ENCODE results near the gene PRAMEF33. TPM values are rescaled to one million over a fixed set of nuclear protein-coding genes. Genes with fewer than 3 reads are reported as not detected.

The PRAMEF33 gene
- total RNA-seq: not detected in 2 replicates

GRCh38 chr1:13303239-13303638 lies at the start of gene PRAMEF33:
TSS of gene PRAMEF33 (plus strand) at chr1:13303539. CDS start at chr1:13305955, 2,416 bp downstream.

GRCh38 chr1:13253898-13254297 lies 49.4 kb upstream of the PRAMEF33 start, which contains the start of gene PRAMEF5:
TSS of gene PRAMEF5 (plus strand) at chr1:13254198. CDS start at chr1:13259269, 5,071 bp downstream.

GRCh38 chr1:13285037-13285436 lies 18.3 kb upstream of the PRAMEF33 start, which contains the start of gene PRAMEF8:
TSS of gene PRAMEF8 (minus strand) at chr1:13285137. CDS start at chr1:13284091, 1,046 bp downstream.

GRCh38 chr1:13315281-13315680 lies 11.9 kb downstream of the PRAMEF33 start, which contains the start of gene PRAMEF15:
TSS of gene PRAMEF15 (plus strand) at chr1:13315581. CDS start at chr1:13318408, 2,827 bp downstream.

GRCh38 chr1:13347034-13347433 lies 43.7 kb downstream of the PRAMEF33 start, which contains the start of gene PRAMEF14:
TSS of gene PRAMEF14 (minus strand) at chr1:13347134. CDS start at chr1:13345314, 1,820 bp downstream.

Other genes with a start within 250 kb of the PRAMEF33 start
- not detected in 2 replicates for gene PRAMEF27, start 247.0 kb upstream of the PRAMEF33 start, total RNA-seq
- gene HNRNPCL3, start 242.8 kb upstream of the PRAMEF33 start, total RNA-seq: not detected in 2 replicates
- gene PRAMEF25, start 232.8 kb upstream of the PRAMEF33 start, total RNA-seq: not detected in 2 replicates
- not detected in 2 replicates for gene HNRNPCL2, start 186.7 kb upstream of the PRAMEF33 start, total RNA-seq
- not detected in 2 replicates for gene PRAMEF26, start 147.5 kb upstream of the PRAMEF33 start, total RNA-seq
- gene HNRNPCL4, start 137.9 kb upstream of the PRAMEF33 start, total RNA-seq: not detected in 2 replicates
- gene PRAMEF9, start 131.7 kb upstream of the PRAMEF33 start, total RNA-seq: not detected in 2 replicates
- gene PRAMEF13, start 102.1 kb upstream of the PRAMEF33 start, total RNA-seq: not detected in 2 replicates
- not detected in 2 replicates for gene PRAMEF18, start 77.4 kb upstream of the PRAMEF33 start, total RNA-seq
- not detected in 2 replicates for gene PRAMEF5, start 49.3 kb upstream of the PRAMEF33 start, total RNA-seq
- gene PRAMEF8, start 18.4 kb upstream of the PRAMEF33 start, total RNA-seq: not detected in 2 replicates
- gene PRAMEF15, start 12.0 kb downstream of the PRAMEF33 start, total RNA-seq: not detected in 2 replicates
- gene PRAMEF14, start 43.6 kb downstream of the PRAMEF33 start, total RNA-seq: not detected in 2 replicates
- not detected in 2 replicates for gene PRAMEF19, start 68.4 kb downstream of the PRAMEF33 start, total RNA-seq
- gene PRAMEF17, start 86.1 kb downstream of the PRAMEF33 start, total RNA-seq: not detected in 2 replicates
- gene PRAMEF20, start 106.9 kb downstream of the PRAMEF33 start, total RNA-seq: not detected in 2 replicates
- not detected in 2 replicates for gene LRRC38, start 210.5 kb downstream of the PRAMEF33 start, total RNA-seq

Measured in epithelial cell of umbilical artery (primary cell).